Activated naive CD8-positive, alpha-beta T cell treated with anti-CD3 and anti-CD28 coated beads, Interleukin-2, amount 50 U/mL, for 16 hours (primary cell): Measurements from ENCODE around the gene PLPPR5.

Experiments used
- DNase-seq: peaks from one replicate; pipeline ENCODE4 v3.0.0-alpha.2; 2020; ENCODE audit warnings: low read depth, low spot score

Gene PLPPR5

DNA sequence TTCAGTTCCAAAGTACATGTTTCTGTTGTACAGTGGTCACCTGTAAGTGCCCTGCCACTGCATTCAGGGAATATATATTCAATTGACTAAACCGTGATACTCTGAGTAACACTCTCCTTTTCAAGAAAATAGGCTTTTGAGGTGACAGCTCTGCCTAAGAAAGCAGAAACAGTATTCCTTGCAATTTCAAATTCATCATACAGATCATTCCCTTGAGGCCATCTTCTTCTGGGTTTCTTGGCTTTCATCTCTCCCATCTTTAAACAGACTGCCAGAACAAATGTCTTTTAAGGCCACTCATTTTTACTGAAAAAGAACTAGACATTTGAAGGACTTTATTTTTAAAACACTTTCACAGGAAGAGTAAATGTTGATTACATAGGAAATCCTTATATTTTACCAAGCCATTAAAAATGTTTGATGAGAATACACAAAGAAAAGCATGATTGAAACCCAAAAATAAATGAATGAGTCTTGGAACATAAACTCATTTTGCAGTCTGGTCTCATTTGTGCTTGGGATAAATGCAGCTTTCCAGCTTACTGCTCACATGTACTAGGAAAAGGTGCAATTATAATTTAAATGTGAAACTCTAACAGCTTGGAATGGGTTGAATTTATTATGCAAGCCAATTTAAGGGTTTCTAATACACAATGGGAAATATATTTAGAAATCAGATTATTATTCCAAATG lies 34.7 kb downstream of the PLPPR5 start:
- DNase-seq: no peak

DNA sequence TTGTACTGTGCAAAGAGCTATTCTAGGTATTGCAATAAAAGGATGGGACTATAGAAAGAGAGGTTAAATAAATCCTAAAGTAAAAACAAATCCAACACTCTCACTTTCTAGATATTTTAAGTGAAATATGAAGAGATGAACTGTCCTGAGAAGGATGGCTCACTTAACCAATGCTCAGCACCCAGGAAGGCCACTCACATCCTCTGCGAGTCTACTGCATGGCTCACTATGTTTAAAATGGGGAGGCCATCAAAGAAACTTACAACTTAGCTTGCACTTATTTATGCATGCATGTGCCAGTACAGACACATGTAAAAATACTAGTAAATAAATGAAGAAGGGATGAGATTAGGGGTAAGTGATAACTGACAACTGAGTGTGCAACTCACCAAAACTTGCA lies 37.5 kb downstream of the PLPPR5 start:
- no peak for DNase-seq

DNA sequence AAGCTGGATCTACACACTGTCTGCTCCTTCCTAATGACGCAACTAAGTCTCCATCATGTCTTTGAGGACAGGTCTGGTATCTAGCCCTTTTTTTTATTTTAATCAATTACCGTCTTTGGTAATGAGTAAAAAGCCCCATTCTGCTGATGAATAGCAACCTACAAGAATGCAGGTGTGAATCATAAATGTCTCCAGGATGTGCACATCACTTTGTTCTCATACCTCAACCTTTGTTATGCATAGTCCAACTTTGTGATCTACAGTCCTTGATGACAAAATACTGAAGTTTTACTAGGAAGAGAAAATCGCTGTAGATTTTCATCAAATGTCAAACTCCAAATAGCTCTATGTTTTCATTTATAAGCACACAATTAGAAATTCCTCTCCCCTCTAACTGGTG lies 39.3 kb downstream of the PLPPR5 start:
- DNase-seq: no peak

- DNase-seq: no peak
These were observed 40.5 kb downstream of the PLPPR5 start for GRCh38 chr1:98964198-98964597.

GRCh38 chr1:98963064-98963758 lies 41.5 kb downstream of the PLPPR5 start:
- DNase-seq: no peak

DNA sequence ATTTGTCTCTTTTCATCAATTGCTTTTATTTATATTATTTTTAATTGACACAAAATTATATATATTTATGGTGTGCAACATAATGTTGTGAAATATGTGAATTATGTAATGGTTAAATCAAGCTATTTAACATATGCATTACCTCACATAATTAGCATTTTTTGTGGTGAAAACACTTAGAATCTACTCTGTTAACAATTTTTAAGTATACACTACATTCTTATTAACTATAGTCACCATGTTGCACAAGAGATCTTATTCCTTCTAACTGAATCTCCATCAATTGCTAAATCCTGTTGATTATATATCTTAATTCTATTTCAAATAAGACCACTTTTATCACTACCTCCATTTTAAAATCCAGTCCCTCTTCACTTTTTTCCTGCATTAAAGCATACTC lies 42.5 kb downstream of the PLPPR5 start:
- no peak for DNase-seq

- DNase-seq: no peak
These were observed 55.0 kb downstream of the PLPPR5 start for GRCh38 chr1:98949621-98950020.

DNA sequence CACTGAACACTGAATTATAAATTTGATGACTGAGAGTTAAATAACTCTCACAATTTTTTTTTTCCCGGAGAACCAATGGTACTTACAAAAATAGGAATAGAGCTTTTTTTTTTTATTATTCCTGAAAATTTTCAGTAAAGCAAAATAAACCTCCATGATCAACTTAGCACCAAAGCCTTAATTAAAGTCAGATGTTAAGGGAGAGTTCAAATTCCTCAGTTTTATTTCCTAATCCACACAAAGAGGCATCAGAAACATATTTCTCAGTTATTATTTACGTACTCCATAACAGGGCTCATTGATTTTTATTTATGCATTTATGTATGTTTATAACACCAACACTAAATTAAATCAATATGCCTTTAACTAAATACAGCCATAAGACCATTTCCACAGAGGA lies 55.5 kb downstream of the PLPPR5 start:
- DNase-seq: no peak

- no peak for DNase-seq
These were observed 57.6 kb downstream of the PLPPR5 start for GRCh38 chr1:98947071-98947470.

DNA sequence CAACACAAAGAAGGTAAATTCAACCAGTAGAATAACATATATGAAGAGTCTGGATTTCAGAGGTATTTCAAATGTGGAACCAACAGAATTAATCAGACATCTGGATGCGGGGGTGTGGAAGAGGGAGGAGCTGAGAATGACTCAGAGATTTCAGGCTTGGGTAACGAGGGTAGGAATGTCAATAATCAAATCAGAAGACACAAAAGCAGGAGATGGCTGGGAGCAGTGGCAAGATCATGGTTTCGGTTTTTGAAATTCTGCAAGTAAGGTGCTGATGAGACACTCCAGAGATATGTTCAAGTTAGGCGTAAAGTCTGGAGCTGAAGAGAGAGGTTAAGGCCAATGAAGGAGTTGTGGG lies 64.0 kb downstream of the PLPPR5 start:
- no peak for DNase-seq

- DNase-seq: no peak
These were observed 64.5 kb downstream of the PLPPR5 start for GRCh38 chr1:98940069-98940721.

- no peak for DNase-seq
These were observed 65.2 kb downstream of the PLPPR5 start for GRCh38 chr1:98939471-98939870.

DNA sequence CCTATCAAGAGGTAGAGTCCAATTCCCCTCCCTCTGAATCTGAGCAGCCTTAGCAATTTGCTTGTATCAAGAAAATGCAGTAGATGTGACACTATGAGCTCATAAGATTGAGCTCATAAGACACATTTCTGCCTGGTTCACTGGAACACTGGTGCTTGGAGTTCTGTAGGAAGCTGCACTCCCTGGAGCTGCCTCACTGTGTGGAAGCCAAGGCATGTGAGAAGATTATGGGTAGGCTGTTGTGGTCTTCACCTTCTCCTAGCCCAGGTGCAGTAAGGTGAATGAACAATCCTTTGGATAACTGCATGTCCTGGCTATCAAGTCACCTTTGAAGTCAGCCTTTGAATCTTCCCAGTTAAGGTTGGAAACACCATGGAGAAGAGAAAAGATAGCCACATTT lies 67.3 kb downstream of the PLPPR5 start:
- no peak for DNase-seq

GRCh38 chr1:98932184-98932583 lies 72.5 kb downstream of the PLPPR5 start:
- DNase-seq: no peak

GRCh38 chr1:98931128-98931835 lies 73.4 kb downstream of the PLPPR5 start:
- DNase-seq: no peak

GRCh38 chr1:98929437-98929836 lies 75.2 kb downstream of the PLPPR5 start:
- DNase-seq: no peak

DNA sequence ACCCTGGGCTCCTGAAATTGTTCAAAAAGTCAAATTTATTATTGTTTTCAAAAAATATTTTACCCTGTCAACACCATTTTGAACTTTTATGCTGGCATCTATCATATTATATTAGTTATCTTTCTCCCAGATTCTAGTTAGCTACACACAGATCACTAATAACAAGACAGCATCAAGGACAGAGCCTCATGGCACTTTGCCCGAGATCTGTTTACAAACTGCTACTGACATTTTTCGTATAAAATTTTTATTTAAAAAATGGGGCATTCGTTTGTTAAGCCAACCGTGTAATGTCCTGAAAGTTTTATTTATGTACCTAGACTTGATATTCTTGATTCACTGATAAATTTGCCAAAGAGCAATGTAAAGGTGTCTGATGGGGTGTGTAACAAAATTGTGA lies 78.1 kb downstream of the PLPPR5 start:
- DNase-seq: no peak

DNA sequence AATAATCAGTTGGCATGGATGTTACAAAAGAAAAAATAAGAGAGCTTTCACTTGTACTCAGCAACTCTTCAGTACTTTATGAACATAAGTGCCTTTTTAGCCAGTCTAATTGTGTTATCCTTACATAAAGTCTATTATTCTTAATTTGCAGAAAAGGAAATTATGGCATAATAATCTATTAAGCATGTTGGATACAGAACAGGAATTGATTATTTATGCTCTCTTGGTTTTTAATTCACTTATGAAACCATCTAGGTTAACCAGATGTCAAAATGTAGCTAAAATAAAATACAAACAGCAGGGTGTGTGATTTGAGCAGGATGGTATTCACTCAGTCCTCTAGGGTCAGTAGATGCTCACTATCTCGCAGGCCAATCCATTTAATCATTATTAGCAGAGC lies 79.7 kb downstream of the PLPPR5 start:
- DNase-seq: no peak

GRCh38 chr1:98923667-98924066 lies 81.0 kb downstream of the PLPPR5 start:
- no peak for DNase-seq

GRCh38 chr1:98921817-98922216 lies 82.8 kb downstream of the PLPPR5 start:
- DNase-seq: no peak

- no peak for DNase-seq
These were observed 84.1 kb downstream of the PLPPR5 start for GRCh38 chr1:98920441-98921110.

- no peak for DNase-seq
These were observed 85.0 kb downstream of the PLPPR5 start for GRCh38 chr1:98919652-98920051.
